Right lobe of liver (tissue), 4 donors: ENCODE data around the gene F12.

Source experiments
- CTCF ChIP-seq, 4 donors: fragments of 200-600 bp in 3 of 4; fragments of 450-650 bp in 1 of 4; IDR thresholded peaks; one replicate each; pipeline versions ENCODE4 v1.5.1 to v1.8.0; 2016 to 2022; ENCODE audit warnings: antibody characterized with exemption in 4 of 4, mild to moderate bottlenecking in 2 of 4
- POLR2A ChIP-seq: fragments of 450-650 bp; IDR thresholded peaks from one replicate; pipeline ENCODE4 v1.6.1; 2017; ENCODE audit warnings: antibody characterized with exemption, mild to moderate bottlenecking
- donor health status: DM: no; HTN: no; CAD: no.
- donor health status: DM: no; HTN: no; CAD: no.
- donor health status: DM: no; HTN: yes; CAD: no.

GRCh38 chr5:177434942-177435738 lies 25.8 kb upstream of the F12 start:
- TF ChIP-seq CTCF (IDR thresholded peaks at IDR 0.05): no peak
- TF ChIP-seq POLR2A: no peak
